Tibial nerve (tissue), 4 donors: ENCODE results near the gene MAGI2.

Experiments
- EP300 ChIP-seq, 2 donors: sonication (generic); formaldehyde crosslinking; IDR thresholded peaks; one replicate each; pipeline ENCODE4 v1.6.1; 2017; ENCODE audit warnings: antibody characterized with exemption in 2 of 2, mild to moderate bottlenecking in 1 of 2
- POLR2A ChIP-seq, 2 donors: fragments of 450-650 bp; IDR thresholded peaks; one replicate each; pipeline ENCODE4 v1.6.1; 2017; ENCODE audit warnings: antibody characterized with exemption in 2 of 2, mild to moderate bottlenecking in 2 of 2, moderate library complexity in 2 of 2
- TF ChIP-seq, protein P1 (sequence below), 5 experiments: fragments of 200-600 bp in 3 of 5; fragments of 450-650 bp in 2 of 5; sonication (generic) in 3 of 5; IDR thresholded peaks; one replicate each; pipeline ENCODE4 v1.5.1; 2016 to 2019; ENCODE audit warnings: antibody characterized with exemption in 5 of 5, mild to moderate bottlenecking in 3 of 5, moderate library complexity in 2 of 5

DNA sequence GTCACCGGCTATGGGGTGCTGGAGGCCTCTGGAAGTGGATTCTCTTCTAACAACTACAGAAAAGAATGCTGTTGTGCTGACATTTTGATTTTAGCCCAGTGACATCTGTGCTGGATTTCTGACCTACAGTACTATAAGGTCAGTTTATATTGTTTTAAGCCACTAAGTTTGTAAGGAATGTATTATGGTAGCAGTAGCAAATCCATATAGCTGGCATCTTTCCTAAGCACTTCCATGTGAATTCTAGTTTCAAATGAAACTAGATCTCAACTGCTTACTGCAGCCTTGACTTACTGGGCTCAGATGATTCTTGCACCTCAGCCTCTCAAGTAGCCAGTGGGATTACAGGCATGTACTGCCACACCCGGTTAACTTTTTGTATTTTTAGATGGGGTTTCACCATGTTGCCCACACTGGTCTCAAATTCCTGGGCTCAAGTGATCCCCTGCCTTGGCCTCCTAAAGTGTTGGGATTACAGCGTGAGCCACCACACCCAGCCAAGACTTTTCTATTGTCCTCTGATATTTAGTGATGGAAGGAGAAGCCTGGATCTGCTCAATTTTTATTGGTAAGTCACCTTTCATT, 1240.9 kb downstream of the MAGI2 start:
- TF ChIP-seq EP300 (IDR thresholded peaks at IDR 0.05) (no peak), POLR2A (IDR thresholded peaks at IDR 0.05) (no peak)
- TF ChIP-seq, protein P1, sequence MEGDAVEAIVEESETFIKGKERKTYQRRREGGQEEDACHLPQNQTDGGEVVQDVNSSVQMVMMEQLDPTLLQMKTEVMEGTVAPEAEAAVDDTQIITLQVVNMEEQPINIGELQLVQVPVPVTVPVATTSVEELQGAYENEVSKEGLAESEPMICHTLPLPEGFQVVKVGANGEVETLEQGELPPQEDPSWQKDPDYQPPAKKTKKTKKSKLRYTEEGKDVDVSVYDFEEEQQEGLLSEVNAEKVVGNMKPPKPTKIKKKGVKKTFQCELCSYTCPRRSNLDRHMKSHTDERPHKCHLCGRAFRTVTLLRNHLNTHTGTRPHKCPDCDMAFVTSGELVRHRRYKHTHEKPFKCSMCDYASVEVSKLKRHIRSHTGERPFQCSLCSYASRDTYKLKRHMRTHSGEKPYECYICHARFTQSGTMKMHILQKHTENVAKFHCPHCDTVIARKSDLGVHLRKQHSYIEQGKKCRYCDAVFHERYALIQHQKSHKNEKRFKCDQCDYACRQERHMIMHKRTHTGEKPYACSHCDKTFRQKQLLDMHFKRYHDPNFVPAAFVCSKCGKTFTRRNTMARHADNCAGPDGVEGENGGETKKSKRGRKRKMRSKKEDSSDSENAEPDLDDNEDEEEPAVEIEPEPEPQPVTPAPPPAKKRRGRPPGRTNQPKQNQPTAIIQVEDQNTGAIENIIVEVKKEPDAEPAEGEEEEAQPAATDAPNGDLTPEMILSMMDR (IDR thresholded peaks at IDR 0.05) = no peak
